Mammary epithelial cell (primary cell): ENCODE measurements around the gene TBR1.

Experiments
- CTCF ChIP-seq, 2 donors: IDR thresholded peaks in 1 of 2; conservative IDR thresholded peaks in 1 of 2; 2 replicates each; pipeline ENCODE4 v1.5.1; 2011 to 2012; ENCODE audit warnings: inconsistent platforms in 2 of 2, low read length in 2 of 2, mild to moderate bottlenecking in 2 of 2, control low read depth in 1 of 2, low read depth in 1 of 2; ENCODE audit not compliant: insufficient read depth in 1 of 2; ENCODE audit errors: extremely low read depth in 1 of 2
- EZH2 ChIP-seq: IDR thresholded peaks from 2 replicates; pipeline ENCODE4 v1.6.1; 2012; ENCODE audit warnings: low read length, inconsistent platforms, borderline replicate concordance

- TF ChIP-seq CTCF (conservative IDR thresholded peaks at IDR 0.05 in 1 of 2, IDR thresholded peaks at IDR 0.05 in 1 of 2; ENCODE audit: extremely low read depth in 1 of 2, insufficient read depth in 1 of 2, low read depth in 1 of 2, low read length in 2 of 2) (no peak), EZH2 (no peak)
Measured at GRCh38 chr2:161474920-161475319, 58.8 kb downstream of the TBR1 start.
